GM19397 (cell line): ENCODE results near the gene HS3ST5.
"Not testable (repeated sequence)": the region's sequence is repeated elsewhere in the genome, so short reads cannot be mapped to it uniquely, and the experiment has no call there.

Source experiments
- ATAC-seq: cut with Tn5 transposase; IDR thresholded peaks from one replicate; pipeline ENCODE4 v1.9.1; 2021; ENCODE audit warnings: mild to moderate bottlenecking, moderate library complexity; ENCODE audit not compliant: unreplicated experiment

HS3ST5 gene

DNA sequence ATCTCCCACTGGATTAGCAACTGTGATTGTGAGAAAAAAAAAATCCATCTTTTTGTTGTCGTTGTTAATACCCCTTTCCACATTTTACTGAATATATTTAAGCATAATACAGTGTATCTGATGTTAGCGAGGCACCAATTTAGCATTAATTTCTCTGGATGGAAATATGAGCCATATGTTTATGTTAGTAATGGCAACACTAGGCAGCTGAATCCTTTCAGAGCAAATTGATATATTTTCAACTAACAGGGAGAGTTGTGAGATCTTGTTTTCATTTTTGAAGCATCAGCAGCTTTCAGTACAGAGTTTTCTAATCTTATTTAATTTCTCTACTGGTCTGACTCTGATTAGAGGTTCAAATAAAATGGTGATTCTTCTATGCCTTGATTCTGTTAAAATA is 287.1 kb downstream of the HS3ST5 start:
- ATAC-seq = no peak

- ATAC-seq = no peak
Measured at GRCh38 chr6:114055349-114055748, 287.5 kb downstream of the HS3ST5 start.

DNA sequence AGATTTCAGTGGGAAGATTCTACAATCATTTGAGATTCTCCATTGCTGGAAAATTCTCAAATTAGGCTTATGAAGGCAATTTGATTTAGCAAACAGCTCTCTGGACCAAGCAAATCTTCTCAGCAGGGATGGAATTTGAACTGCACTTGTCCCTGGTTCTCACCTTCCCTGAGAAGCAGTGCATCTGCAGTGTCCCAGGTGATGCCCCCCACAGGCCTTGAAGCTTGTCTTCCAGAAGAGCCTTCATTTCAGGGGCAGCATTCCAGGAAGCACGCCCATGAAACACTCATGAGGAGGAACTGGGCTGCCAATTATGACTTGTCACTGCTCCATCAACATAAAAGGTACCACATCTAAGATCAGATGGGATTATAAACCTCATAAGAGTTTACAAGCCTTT is 289.0 kb downstream of the HS3ST5 start:
- no peak for ATAC-seq

GRCh38 chr6:114052141-114052540 is 290.7 kb downstream of the HS3ST5 start:
- no peak for ATAC-seq

DNA sequence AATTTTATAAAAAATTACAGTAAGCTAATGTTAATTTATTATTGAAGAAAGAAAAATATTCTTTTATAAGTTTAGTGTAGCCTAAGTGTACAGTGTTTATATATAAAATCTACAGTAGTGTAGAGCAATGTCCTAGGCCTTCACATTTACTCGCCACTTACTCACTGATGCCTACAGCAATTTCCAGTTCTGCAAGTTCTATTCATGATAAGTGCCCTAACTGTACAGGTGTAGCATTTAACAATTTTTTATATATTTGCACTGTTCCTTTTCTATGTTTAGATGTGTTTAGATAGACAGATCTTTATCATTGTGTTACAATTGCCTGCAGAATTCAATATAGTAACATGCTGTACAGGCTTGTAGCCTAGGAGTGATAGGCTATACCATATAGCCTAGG is 291.8 kb downstream of the HS3ST5 start:
- ATAC-seq = no peak

DNA sequence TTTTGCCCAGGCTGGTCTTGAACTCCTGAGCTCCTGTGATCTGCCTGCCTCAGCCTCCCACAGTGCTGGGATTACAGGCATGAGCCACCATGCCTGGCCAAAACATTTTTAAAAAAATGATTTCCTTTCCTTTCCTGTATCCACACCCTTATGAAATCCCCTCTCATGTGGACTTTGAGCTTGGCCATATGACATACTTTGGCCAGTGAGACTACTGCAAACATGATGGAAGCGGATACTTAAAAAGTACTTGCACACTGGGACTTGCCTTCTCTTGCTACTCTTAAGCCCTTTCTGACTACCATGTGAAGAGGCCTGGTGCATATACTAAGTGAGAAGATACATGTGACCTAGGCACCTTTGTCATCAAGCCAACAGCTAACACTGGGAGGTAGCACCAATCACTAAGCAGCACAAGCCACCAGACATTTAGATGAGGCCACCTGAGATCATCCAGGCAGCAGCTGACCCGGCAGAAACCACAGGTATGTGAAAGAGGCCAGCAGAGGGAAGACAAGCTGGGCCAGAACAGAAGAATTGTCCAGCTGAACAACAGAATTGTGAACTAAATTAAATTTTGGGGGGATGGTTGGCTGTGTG is 293.4 kb downstream of the HS3ST5 start:
- ATAC-seq = no peak

DNA sequence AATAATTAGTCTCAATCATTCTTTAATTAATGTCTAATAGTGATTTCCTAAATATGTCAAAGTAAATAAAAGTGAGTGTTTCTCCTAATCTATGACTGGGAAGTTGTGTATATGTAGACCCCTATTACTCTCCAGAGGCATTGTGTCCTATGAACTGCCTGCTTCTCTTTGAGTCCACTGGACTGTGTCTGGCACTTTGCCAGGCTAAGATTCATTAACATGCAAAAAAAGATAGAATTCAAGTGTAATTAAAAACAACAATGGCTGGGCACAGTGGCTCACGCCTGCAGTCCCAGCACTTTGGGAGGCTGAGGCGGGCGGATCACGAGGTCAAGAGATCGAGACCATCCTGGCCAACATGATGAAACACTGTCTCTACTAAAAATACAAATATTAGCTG is 298.3 kb downstream of the HS3ST5 start:
- not testable (repeated sequence) for ATAC-seq

GRCh38 chr6:114042267-114043016 is 300.4 kb downstream of the HS3ST5 start:
- ATAC-seq = no peak

- ATAC-seq = no peak
Measured at GRCh38 chr6:114040871-114041270, 302.0 kb downstream of the HS3ST5 start.

- ATAC-seq = no peak
Measured at GRCh38 chr6:114039841-114040240, 303.0 kb downstream of the HS3ST5 start.

GRCh38 chr6:114033606-114034005 is 309.2 kb downstream of the HS3ST5 start:
- ATAC-seq = no peak

- ATAC-seq = no peak
Measured at GRCh38 chr6:114032721-114033120, 310.1 kb downstream of the HS3ST5 start.

DNA sequence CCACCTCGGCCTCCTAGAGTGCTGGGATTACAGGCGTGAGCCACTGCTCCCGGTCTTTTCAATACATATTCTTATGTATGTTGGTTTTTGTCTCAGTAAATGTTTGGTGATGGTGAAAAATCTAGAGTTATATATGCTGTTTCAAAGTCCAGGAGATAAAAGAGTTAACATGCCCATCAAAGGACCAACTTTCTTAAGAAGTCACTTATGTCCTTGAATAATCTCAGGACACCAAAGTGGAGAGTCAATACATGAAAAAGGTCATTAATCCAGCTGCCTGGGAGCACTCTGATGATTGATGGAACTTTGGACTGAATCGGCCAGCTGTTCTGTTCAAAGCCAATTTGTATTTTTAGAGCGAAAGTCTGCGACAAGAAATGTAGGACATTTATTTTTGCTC is 312.1 kb downstream of the HS3ST5 start:
- ATAC-seq = no peak

- ATAC-seq = no peak
Measured at GRCh38 chr6:114024746-114025145, 318.1 kb downstream of the HS3ST5 start.

DNA sequence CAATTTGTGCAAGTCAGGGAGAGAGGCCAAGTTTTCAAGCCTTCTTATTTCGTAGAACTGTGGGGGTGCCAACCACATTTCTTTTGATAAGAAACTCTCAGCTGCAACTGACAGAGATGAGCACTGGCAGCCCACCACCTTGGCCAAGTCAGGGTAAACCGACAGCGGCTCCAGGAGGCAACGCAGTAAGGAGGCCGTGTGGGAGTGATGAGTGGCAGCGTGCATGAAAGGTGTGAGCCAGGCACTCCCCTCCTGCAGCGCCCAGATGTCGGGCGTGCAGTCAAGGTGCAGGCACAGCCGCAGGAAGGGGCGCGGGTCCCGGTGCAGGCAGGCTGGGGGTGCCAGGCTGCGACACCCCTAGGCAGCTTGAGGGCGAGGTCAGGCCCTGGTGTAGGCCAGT is 322.6 kb downstream of the HS3ST5 start:
- ATAC-seq = no peak

DNA sequence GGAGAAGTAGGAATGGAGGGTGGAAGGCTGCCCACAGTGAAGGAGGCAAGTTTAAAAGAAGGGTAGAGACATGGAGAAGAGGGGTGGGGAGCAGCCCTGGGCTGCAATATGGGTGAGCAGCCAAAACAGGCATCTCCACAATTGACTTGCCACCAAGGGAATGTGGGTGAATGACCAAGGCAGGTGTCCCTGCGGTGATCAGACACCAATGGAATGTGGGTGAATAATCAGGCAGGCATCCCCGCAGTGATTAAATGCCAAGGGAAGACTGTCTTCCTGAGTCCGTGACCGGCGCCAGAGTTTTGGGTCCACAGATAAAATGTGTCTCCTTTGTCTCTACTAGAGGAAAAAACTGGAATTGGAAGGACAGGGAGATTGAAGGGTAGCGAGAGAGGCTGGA is 325.7 kb downstream of the HS3ST5 start:
- not testable (repeated sequence) for ATAC-seq

DNA sequence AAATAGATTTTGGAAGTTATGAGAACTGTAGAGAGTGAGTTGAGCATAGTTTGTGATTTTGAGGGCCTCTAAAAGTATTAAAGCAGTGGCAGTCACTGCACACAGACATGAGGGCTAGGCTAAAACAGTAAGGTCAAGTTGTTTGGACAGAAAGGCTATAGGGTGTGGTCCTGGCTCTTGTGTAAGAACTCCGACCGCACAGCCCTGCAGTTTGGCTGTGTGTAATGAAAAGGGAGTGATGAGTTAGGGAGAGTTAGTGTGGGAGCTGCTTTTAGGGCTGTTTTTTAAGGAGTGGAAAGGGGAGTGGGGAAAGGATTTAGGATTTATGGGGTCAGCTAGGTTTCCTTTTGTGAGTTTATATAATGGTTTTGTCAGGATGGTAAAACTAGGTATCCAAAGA is 328.7 kb downstream of the HS3ST5 start:
- ATAC-seq = not testable (repeated sequence)

GRCh38 chr6:114011486-114011885 is 331.3 kb downstream of the HS3ST5 start:
- ATAC-seq = not testable (repeated sequence)

- ATAC-seq = no peak
Measured at GRCh38 chr6:114010540-114010939, 332.3 kb downstream of the HS3ST5 start.

DNA sequence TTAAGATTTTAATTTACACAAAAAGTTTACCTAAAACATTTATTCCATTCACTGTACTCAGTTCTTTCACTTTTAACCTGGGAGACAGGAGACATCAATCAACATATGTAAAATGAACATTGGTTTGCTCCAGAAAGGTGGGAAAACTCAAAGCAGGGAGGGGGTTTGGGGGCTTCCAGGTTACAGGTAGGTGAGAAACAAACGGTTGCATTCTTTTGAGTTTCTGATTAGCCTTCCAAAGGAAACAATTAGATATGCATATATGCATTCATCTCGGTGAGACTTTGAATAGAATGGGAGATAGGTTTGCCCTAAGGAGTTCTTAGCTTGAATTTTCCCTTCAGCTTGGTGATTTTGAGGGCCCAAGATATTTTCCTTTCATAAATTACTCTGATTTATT is 333.6 kb downstream of the HS3ST5 start:
- no peak for ATAC-seq

- no peak for ATAC-seq
Measured at GRCh38 chr6:114008331-114008730, 334.5 kb downstream of the HS3ST5 start.

DNA sequence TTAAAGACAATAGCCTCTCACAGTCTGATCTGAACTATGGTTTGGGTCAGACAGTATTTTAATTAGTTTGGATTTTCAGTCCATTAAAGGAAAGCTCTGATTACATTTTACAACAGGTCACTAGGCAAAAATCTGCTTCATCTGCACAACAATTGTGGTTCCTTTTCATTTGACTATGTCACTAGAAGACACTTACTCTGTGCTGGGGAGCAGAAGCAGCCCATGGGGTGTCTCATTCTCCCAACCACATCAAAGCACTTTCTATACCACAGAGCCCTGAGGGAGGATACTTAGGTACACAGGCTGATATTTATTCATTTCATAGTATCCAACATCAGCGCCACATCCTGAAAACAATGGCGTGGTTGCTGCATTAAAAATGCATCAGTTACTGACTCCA is 335.3 kb downstream of the HS3ST5 start:
- no peak for ATAC-seq
